Measurements from ENCODE around the gene KIAA1671.

The KIAA1671 gene

DNA sequence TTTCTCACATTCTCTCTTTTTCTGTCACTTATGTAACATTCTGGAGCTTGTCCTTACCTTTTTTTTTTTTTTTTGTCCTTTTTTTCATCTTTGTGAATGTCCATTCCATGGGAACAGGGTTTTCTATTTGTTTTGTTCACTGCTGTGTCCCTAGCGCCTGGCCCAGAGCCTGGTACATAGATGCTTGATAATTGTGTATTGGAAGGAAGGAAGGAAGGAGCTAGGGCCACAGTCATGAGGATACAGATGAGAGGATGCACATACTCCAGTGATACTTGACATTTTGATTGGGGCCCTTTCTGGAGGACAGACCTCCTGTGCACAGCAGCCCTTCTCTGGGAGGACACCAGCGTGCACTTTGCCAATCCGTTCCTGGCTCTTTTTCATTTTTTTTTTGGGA is 68.9 kb downstream of the KIAA1671 start:
- TF ChIP-seq, protein P1, sequence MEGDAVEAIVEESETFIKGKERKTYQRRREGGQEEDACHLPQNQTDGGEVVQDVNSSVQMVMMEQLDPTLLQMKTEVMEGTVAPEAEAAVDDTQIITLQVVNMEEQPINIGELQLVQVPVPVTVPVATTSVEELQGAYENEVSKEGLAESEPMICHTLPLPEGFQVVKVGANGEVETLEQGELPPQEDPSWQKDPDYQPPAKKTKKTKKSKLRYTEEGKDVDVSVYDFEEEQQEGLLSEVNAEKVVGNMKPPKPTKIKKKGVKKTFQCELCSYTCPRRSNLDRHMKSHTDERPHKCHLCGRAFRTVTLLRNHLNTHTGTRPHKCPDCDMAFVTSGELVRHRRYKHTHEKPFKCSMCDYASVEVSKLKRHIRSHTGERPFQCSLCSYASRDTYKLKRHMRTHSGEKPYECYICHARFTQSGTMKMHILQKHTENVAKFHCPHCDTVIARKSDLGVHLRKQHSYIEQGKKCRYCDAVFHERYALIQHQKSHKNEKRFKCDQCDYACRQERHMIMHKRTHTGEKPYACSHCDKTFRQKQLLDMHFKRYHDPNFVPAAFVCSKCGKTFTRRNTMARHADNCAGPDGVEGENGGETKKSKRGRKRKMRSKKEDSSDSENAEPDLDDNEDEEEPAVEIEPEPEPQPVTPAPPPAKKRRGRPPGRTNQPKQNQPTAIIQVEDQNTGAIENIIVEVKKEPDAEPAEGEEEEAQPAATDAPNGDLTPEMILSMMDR (IDR thresholded peaks at IDR 0.05; ENCODE audit: insufficient read depth, missing control alignments) = no peak
- DNase-seq (ENCODE audit: insufficient read length, low spot score) = no peak
- no peak for FAIRE-seq

DNA sequence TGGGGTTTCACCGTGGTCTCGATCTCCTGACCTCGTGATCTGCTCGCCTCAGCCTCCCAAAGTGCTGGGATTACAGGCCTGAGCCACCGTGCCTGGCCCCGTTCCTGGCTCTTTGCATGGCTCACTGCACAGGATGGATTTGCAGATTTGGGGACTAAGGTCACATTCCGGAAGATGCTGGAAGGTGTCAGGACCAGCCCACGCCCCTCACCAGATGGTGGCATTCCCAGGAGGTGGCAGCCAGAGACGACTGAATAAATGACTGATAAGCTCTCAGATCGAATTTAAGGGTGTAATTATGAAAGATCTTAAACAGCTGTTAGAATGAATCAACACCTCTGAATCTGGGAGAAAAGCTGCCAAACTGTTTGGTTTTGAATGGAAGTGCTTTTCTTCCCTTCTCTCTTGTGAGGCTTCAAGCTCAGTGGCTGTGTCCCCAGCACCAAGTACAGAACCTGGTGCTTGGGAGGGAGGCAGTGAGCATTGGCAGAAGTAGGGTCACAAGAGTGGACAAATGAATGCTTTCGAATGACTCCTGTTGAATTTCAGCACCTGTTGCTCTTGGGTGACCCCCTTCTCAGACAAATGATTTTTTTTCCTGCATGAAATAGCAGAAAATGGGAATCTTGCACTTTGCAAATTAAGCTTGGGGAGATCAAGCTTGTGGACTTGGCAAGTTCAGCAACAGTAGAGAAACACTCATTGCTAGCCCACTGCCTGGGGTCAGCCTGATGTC is 69.6 kb downstream of the KIAA1671 start:
- DNase-seq (ENCODE audit: insufficient read length, low spot score) = no peak
- no peak for FAIRE-seq
- TF ChIP-seq, protein P1 (IDR thresholded peaks at IDR 0.05; ENCODE audit: insufficient read depth, missing control alignments) = no peak

DNA sequence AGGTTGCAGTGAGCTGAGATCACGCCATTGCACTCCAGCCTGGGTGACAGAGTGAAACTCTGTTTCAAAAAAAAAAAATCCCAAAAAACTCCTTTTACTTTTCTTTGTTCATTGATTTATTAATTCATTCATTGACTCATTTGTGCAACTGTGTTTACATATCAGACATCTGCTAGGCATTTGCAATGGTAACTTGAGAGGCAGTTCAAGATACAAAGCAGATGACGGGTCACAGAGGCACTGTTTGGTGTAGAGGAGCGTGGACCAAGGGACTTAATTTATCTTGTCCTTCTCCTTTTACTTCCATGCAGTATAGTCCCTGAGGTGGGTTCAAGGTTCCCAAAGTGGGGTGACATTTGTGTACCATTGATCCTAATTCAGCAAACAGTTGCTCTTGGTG is 71.4 kb downstream of the KIAA1671 start:
- TF ChIP-seq, protein P1 (IDR thresholded peaks at IDR 0.05; ENCODE audit: insufficient read depth, missing control alignments) = no peak
- FAIRE-seq = no peak
- no peak for DNase-seq (ENCODE audit: insufficient read length, low spot score)

DNA sequence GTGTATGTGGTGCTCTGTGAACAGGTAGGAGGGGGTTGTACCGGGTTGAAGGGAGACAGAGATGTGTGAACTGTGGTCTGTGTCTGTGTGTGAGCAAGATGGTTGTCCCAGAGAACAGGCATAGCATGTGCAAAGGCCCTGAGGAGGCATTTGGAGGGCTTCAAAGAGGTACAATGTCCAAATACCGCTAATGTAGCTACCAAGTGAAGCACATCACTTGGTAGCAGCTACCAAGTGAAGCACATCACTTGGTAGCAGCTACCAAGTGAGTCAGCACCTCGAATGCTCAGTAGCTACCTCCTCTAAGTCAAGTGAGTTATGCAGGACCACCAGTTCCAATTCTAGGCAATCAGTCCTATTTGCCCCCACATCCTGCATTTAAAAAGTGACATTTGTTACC is 72.4 kb downstream of the KIAA1671 start:
- no peak for DNase-seq (ENCODE audit: insufficient read length, low spot score)
- no peak for FAIRE-seq
- TF ChIP-seq, protein P1 (IDR thresholded peaks at IDR 0.05; ENCODE audit: insufficient read depth, missing control alignments) = no peak

DNA sequence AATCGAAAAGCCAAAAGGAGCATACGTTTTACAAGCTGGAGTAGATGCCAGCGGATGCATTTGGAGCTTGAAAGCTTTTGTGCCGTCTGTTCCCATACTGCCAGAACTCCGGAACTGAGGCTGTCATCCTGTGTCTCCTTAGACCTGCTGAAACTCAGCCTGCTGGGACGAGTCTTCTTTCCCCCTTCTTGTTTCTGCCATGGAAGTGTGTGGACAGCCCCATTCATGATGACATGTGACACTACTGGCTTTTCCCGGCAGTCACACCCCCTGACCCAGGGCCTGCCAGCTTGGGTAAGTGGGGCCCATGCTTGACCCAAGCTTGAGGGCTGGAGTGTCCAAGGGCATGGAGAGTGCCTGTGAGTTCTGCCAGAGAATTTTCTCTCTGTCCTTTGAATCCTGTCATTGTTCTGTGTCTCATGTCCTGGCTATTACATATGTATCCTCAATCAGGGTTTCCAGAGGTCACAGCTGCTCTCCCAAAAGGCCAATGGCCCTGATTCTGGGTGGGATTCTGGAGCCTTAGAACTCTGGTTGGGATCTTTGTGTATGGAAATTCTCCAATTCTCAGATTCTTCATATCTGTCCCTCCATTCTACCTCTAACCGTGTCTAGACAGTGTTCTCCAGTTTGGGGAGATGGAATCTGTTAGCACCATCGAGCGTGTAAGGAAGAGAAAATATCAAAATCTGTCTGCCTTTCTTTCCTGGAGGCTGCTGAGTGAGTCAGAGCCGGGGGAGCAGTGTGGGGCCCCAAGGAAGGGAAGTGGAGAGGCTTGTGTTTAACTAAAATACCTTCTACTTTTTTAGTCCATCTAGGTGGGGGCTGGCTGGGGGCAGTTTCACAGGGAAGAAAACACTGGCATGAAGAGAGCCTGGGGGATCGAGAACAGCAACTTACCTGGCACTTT is 73.2 kb downstream of the KIAA1671 start:
- TF ChIP-seq, protein P1 (IDR thresholded peaks at IDR 0.05; ENCODE audit: insufficient read depth, missing control alignments) = no peak
- FAIRE-seq (no peak), DNase-seq (ENCODE audit: insufficient read length, low spot score) (no peak)

DNA sequence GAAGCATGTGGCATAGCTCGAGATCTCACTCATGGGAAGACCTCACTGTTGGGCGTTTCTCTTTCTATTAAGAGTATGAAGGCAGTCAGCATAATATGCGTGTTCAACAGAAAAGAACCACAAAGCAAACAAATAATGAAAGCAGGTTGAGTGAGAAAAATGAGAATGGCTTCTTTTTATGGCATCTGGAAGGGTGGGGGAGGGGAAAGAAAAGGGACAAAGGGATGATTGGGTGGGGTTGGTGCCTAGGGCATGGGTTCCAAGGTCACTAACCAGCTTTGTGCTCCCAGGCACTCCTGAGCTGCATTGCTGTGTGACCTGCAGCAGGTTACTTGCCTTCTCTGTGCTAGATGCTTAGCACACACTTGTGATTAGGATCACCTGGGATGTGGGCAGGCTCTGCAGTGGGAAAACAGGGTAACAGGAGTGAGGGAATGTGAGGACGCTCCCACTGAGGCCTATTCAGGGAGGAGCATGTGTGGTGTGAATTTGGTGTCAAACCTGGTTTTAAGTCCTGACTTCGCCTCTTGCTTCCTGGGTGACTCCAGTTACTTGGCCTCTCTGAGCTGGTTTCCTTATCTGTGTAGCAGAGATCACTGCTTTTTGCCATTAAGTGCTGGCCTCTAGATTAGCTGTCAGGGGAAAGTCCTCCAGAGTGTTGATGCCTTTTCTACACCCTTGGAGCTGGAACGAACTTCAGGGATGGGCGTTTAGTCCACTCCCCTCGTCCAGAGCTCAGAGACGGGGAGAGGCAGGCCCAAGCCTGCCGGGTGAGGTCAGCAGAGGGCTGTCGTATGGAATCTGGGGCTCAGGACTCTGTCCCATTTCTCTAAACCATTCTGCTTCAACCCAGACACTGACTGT is 74.8 kb downstream of the KIAA1671 start:
- TF ChIP-seq, protein P1 (IDR thresholded peaks at IDR 0.05; ENCODE audit: insufficient read depth, missing control alignments) = no peak
- no peak for FAIRE-seq
- DNase-seq (ENCODE audit: insufficient read length, low spot score) = no peak
